ENCODE results near the gene PRDM16.

The PRDM16 gene

DNA sequence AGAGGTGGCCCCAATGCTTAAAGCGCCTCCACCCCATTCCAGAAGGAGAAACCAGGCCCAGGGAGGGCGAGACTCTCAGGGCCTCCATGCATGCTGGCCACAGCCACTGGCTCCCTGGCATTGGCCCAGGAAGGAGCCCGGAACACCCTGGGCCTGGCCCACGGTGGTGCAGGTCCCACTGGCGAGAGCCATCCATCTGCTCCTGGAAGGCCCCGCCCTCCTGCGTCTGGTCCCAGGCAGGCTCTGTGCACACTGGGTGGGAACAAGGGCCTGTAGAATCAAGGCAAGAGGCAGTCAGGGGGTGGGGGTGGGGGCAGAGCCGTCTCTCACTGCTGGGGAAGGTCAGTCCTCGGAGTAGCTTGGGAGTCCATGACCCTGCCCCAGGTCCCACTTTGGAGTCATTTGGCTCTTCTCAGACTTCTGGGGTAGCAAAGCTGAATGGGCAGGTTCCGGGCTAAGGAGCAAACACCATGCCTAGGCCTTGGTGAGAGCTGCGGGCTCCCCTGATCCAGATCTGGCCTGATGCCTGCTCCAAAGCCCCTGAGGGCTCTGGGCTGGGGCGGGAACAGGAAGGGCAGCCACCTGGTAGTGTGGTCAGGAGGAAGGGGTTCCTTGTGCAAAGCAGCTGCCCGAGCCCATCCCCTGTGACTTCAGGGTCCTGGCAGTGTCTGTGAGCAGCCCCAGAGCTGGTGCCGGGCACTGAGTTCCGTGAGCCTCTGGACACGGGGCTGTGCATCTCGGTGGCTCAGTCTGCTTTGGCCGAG is 278.4 kb downstream of the PRDM16 start:
- H3K4me1 Mint-ChIP-seq: no peaks in the 10 kb centered on the region
- no peaks in the 10 kb centered on the region for H3K36me3 Mint-ChIP-seq
- H3K4me3 Mint-ChIP-seq: no peak overlapping the region
- no peak for ATAC-seq
- no peak overlapping the region for H3K27ac Mint-ChIP-seq
- peaks cover 8% of the 10 kb centered on the region for H3K27me3 Mint-ChIP-seq
- peaks cover 16% of the 10 kb centered on the region for H3K9me3 Mint-ChIP-seq

DNA sequence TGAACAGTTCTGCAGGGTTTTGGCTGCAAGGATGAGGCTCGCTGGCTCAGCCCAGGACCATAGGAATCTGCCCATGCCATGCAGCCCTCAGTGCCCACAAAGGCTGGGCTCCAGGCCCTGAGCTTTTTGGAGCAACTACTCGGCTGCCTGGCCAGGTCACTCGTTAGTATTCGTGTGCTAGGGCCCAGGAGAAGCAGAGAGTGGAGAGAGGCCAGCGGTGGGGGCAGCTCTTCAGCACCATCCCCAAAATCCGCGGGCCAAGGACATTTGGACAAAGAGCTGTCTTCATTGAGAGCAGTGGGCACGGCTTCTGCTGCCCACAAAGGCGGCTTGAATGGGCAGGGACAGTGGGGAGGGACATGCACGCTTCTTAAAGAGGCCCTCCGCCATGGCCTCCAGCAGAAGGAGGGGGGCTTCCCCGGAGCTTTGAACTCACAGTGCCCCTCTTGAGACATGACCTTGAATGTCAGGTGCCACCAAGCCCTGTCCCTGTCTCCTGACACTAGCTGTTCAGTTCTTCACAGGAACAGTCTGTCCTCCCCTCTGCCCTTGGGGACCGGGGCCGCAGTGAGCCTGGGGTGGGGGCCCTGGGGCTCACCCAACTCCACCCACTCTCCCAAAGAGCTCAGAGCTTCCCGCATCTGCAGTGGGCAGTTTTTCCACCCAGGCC is 279.3 kb downstream of the PRDM16 start:
- H3K27ac Mint-ChIP-seq: no peak overlapping the region
- H3K27me3 Mint-ChIP-seq: peaks cover 15% of the 10 kb centered on the region
- H3K9me3 Mint-ChIP-seq: peaks cover 15% of the 10 kb centered on the region
- no peak overlapping the region for H3K4me3 Mint-ChIP-seq
- H3K4me1 Mint-ChIP-seq: no peaks in the 10 kb centered on the region
- ATAC-seq: no peak
- no peaks in the 10 kb centered on the region for H3K36me3 Mint-ChIP-seq

DNA sequence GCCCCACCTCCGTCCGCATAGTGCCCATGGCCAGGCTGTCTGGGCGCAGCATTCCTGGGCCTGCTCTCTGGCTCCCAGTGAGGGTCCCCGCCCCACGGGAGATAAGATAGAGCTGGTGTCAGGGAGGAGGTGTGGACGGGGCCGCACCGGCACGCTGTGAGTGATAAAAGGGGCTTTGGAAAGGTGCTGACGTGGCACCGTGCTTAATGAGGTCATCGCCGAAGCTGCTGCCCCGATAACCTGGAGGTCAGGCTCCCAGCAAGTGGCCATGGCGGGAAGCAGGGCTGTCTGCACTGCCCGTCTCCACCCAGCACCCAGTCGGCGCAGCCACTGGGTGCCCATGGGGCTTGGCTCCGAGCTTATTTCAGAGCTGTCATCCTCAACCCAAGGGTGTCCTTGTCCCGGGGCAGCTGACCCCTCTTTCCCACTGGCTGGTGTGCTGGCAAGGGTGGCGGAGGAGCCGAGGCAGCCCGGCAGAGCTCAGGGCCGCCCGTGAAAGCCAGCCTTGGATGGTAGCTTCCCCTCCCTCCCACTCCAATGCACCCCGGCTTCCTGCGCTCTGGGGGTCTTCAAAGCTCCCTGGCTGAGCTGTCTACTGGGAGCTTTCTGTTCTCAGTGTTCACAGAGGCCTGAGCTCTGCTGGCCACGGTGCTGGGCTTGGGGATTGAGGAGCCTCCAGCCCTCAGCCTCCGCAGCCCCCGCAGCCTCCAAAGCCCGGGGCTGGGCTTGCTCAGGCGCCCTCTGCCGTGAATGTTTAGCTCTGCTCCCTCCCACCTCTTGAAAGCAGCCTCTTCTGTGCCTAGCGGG is 280.4 kb downstream of the PRDM16 start:
- ATAC-seq: no peak
- Mint-ChIP-seq H3K27me3 (peaks cover 22% of the 10 kb centered on the region), H3K36me3 (no peaks in the 10 kb centered on the region), H3K9me3 (peaks cover 6% of the 10 kb centered on the region), H3K4me3 (no peak overlapping the region), H3K4me1 (no peaks in the 10 kb centered on the region), H3K27ac (no peak overlapping the region)

DNA sequence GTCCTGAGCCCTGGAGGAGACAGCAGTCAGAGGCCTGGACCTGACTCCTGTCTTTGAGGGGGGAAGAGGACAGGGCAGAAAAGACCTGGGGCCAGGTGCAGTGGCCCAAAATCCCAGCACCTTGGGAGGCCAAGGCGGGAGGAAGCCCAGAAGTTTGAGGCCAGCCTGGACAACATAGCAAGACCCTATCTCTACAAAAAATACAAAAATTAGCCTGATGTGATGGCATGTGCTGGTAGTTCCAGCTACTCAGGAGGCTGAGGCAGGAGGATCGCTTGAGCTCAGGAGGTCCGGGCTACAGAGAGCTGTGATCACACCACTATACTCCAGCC is 280.9 kb downstream of the PRDM16 start:
- no peak for ATAC-seq
- H3K4me1 Mint-ChIP-seq: no peaks in the 10 kb centered on the region
- no peak overlapping the region for H3K4me3 Mint-ChIP-seq
- H3K27ac Mint-ChIP-seq: no peak overlapping the region
- H3K27me3 Mint-ChIP-seq: peaks cover 28% of the 10 kb centered on the region
- H3K9me3 Mint-ChIP-seq: peaks cover 4% of the 10 kb centered on the region
- no peaks in the 10 kb centered on the region for H3K36me3 Mint-ChIP-seq

DNA sequence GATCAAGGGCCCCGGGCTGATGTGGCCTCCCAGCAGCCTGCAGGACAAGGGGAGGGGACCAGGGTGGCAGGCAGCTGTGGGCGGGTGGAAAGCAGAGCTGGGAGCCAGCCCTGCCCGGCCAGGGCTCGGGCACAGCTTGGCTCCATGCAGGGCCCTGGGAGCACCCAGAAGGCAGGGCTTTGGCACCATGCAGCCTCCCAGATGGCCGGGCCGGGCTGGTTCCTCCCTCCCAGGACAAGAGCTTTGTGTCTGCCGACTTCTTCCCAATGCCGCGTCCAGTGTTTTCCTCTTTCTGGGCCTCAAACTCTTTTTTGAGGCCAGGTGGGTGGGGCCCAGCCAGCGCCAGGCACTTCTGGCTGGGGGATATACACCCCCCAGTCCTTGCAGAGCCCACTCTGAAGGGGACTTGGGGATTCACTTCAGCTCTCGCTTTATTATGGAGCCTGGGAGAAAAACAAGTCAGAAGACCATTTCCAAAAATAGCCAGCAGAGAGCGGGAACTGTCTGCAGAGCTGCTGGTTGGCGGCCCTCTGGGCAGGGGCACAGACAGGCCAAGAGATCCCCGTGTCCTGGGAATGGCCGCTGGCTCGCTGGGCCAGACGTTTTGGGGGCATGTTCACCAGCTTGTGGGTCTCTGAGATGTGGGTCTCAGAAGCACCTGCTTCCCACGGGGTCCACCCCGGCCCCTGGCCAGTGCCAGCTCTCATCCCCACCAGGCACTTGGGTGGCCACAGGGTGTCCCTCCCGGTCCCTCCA is 281.7 kb downstream of the PRDM16 start:
- Mint-ChIP-seq H3K36me3 (no peaks in the 10 kb centered on the region), H3K9me3 (peaks cover 3% of the 10 kb centered on the region), H3K4me3 (no peak overlapping the region), H3K27me3 (peaks cover 33% of the 10 kb centered on the region), H3K27ac (no peak overlapping the region), H3K4me1 (no peaks in the 10 kb centered on the region)
- no peak for ATAC-seq

DNA sequence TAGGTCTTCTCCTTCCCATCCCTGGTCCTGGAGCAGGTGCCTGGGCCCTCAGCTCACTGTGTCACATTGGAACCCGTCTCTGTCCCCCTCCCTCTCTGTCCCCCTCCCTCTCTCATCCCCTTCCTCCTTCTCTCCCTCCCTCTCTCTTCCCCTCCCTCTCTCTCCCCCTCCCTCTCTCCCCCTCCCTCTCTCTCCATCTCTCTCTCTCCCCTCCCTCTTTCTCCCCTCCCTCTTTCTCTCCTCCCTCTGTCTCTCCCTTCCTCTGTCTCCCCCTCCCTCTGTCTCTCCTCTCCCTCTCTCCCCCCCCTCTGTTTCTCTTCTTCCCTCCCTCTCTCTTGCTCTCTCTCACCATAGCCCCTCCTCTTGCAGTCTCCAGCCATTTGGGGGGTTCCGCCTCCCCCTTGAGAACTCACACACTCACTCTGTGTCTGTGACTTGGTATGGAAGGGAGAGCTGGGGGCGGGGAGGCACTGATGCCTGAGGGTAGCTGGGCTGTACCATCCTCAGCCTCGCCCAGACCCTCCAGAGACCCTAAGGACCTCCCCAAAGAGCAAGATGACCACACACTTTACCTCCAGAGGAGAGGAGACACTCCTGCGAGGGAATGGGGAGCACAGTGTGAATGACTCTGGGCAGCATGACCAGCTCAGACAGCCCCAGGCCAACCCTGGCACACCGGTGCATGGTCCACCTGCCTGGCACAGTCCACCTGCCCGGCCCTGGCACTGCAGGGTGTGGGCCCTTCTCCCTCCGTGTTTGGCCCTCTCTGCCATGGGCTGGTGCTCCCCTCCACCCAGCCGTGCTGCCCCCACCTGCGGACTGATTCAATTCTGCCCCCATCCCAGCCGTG is 282.7 kb downstream of the PRDM16 start:
- H3K4me1 Mint-ChIP-seq: no peaks in the 10 kb centered on the region
- ATAC-seq: no peak
- peaks cover 33% of the 10 kb centered on the region for H3K27me3 Mint-ChIP-seq
- no peaks in the 10 kb centered on the region for H3K36me3 Mint-ChIP-seq
- no peak overlapping the region for H3K27ac Mint-ChIP-seq
- H3K9me3 Mint-ChIP-seq: peaks cover 3% of the 10 kb centered on the region
- H3K4me3 Mint-ChIP-seq: no peak overlapping the region

DNA sequence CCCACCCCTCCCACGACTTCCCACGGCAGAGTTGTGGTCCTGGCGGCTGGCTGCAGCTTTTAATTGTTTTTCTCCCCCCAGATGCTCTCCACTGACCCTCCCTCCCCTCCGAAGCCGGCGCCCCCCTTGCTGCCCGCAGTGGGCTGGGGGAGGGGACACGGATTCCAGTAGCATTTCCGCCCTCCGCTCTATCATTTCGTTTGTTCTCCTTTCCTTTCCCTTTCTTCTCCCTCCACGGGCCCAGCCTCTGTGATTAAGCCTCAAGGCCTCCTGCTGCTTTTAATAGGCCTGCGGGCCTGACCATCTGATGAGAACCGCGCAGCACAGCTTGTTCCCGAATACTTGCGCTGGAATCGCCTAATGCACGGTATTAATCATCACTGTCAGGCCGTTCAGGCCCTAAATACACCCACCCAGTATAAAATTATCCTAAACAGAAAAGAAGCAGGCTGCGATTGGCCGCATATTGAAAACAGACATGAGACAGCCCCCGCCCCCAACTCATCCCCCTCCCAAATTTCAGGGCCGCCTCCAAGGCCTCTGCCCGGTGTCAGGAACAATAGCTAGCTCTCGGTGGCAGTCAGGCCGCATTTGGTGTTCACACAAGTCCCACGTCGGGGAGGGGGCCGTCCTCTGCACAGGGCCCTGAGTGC is 283.4 kb downstream of the PRDM16 start:
- Mint-ChIP-seq H3K27me3 (peaks cover 33% of the 10 kb centered on the region), H3K4me3 (no peak overlapping the region), H3K27ac (no peak overlapping the region), H3K36me3 (no peaks in the 10 kb centered on the region), H3K9me3 (peaks cover 3% of the 10 kb centered on the region), H3K4me1 (no peaks in the 10 kb centered on the region)
- ATAC-seq: no peak

DNA sequence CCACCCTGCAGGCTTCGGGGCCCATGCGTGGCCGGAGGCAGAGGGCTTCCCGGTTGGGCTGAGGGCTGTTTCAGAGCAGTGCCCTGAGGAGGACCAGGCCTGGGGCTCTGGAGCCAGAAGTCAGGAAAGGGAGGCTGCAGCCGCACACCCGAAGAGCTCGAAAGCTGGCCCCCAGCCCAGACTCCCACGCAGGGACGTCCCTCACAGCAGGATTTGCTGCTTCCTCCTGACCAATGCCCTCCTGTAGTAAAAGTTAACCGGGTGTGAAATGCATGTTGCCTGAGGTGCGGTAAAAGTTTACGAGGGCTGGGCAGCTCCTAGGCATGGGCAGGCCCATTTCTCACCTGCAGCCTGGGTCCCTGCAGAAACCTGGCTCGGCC is 283.9 kb downstream of the PRDM16 start:
- Mint-ChIP-seq H3K27me3 (peaks cover 38% of the 10 kb centered on the region), H3K36me3 (no peaks in the 10 kb centered on the region), H3K4me1 (no peaks in the 10 kb centered on the region), H3K27ac (no peak overlapping the region), H3K9me3 (peaks cover 3% of the 10 kb centered on the region), H3K4me3 (no peak overlapping the region)
- ATAC-seq: no peak

DNA sequence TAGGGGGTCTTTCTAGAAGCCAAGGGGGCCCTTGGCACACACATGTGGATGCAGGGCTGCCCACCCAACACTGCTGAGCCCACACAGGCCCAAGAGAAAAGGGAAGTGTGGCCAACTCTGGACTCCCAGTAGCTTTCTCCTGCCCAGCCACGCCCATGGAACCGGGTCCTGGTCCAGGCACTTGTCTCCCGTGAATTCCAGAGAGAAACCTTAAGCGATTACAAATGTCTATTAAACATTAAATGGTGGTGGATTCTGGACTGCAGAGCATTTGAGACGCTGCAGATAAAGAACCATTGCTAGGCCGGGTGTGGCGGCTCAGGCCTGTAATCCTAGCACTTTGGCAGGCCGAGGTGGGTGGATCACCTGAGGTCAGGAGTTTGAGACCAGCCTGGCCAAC is 284.9 kb downstream of the PRDM16 start:
- no peak overlapping the region for H3K4me3 Mint-ChIP-seq
- no peak overlapping the region for H3K27ac Mint-ChIP-seq
- ATAC-seq: no peak
- H3K9me3 Mint-ChIP-seq: peaks cover 3% of the 10 kb centered on the region
- peaks cover 44% of the 10 kb centered on the region for H3K27me3 Mint-ChIP-seq
- no peaks in the 10 kb centered on the region for H3K36me3 Mint-ChIP-seq
- no peaks in the 10 kb centered on the region for H3K4me1 Mint-ChIP-seq

DNA sequence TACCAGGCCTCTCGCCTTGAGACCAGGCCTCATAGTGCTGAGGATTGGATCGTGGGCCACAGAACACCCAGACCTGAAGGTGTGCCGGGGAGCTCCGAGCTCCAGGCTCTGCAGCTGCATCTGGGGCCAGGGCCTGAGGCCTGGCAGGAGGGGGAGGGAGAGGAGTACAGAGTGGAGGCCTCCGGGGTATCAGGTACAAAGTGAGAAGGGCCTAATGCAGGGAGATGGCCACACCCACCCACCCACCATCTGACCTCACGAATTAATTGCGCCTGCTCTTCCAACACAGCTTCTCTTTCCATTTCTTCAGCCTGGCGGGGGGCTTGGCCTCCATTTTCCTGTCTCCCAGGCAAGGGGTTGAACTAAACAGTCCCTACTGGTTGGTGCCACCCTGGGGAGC is 286.1 kb downstream of the PRDM16 start:
- no peak for ATAC-seq
- no peak overlapping the region for H3K4me3 Mint-ChIP-seq
- no peak overlapping the region for H3K27ac Mint-ChIP-seq
- peaks cover 3% of the 10 kb centered on the region for H3K9me3 Mint-ChIP-seq
- no peaks in the 10 kb centered on the region for H3K36me3 Mint-ChIP-seq
- H3K4me1 Mint-ChIP-seq: no peaks in the 10 kb centered on the region
- peaks cover 44% of the 10 kb centered on the region for H3K27me3 Mint-ChIP-seq

DNA sequence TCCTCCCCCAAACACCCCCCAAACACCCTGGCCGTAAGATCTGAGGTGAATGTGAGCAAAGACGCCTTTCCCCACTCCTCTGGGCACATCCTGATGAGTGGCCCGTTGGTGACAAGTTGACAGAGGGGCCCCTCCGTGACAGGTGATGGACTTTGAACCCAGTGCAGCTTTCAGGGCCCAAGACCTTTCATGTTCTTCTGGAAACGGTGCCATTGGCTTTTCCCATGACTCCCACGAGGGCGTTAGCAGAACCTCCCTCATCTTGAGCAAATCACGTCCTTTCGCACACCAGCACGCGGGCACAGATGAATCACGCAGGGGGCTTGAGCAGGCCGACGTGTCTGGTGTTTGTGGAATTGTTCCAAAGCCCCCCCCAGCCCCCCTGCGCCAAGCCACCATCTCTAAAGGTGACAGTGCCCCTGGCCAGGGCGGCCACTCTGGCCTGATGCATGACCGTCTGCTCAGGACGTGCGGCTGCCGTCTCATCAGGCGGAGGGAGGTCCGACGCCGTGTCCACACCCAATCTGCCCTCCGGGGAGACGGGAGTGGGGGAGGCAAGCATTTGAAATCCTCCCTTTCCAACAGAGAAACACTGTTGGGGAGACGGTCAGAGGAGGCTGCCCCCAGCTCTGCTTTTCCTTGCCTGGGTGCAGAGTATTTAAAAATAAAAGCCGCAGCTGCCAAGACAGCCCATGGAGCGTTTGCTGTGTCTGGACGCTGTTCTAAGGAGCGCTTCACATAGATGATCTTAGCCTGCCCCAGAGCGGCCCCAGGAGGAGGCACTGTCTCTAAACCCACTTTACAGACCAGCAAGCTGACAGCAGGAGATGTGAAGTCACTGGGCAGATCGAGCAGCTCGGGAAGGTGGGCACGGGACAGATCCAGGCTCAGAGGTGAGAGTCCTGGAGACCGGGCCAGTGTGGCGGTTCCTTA is 287.2 kb downstream of the PRDM16 start:
- Mint-ChIP-seq H3K36me3 (no peaks in the 10 kb centered on the region), H3K4me3 (no peak overlapping the region), H3K4me1 (no peaks in the 10 kb centered on the region), H3K9me3 (peaks cover 3% of the 10 kb centered on the region), H3K27me3 (peaks cover 48% of the 10 kb centered on the region), H3K27ac (no peak overlapping the region)
- no peak for ATAC-seq

DNA sequence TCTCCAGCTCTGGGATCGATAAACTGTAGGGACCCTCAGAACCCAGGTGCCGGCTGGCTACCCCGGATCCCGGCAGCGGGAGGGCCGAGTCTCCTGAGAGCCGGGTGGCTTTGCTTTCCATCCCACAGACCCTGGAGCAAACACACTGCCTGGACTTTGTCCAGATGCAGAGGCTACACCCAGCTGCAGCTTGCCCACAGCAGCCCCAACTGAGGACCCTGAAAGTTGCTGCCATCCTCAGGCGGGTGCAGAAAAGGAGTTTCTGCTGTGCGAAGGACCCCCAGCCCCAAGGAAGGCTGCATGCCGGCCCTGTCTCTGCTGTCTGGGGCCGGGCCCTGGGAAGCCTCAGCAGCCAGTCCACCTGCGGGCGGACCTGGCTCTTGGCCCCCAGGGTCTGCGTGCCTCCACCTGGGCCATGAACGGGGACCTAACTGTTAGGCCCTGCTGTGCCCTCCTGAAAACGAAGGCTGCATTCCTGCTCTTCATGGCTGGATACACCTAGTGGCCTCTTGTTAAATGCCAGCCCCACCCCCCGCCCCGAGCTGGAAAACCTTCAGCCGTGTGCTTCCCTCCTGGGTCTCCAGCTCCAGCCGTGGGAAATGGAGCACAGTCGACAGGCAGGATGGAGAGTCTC is 287.9 kb downstream of the PRDM16 start:
- Mint-ChIP-seq H3K36me3 (no peaks in the 10 kb centered on the region), H3K9me3 (no peaks in the 10 kb centered on the region), H3K4me1 (no peaks in the 10 kb centered on the region), H3K27me3 (peaks cover 52% of the 10 kb centered on the region), H3K27ac (no peak overlapping the region), H3K4me3 (no peak overlapping the region)
- no peak for ATAC-seq

All from stimulated activated memory B cell treated with anti-CD40 and anti-IgM and Interleukin-4, amounts not matched to agents 10 μg/mL and 1 μg/mL and 100 μg/mL, for 72 hours (primary cell).